ENCODE results near the gene ALDOB.

ALDOB gene

GRCh38 chr9:101435601-101436079 is at the start of gene ALDOB:
TSS of gene ALDOB (minus strand) at chr9:101435774. CDS start at chr9:101430887, 4,887 bp downstream.
- in situ Hi-C loops (cut with HindIII; ENCODE audit: low sequenced_read_pairs), result no loop called here

- in situ Hi-C loops (cut with HindIII; ENCODE audit: low sequenced_read_pairs), result no loop called here
Observed at GRCh38 chr9:101484046-101484445, 48.5 kb upstream of the ALDOB start.

- in situ Hi-C loops (cut with HindIII; ENCODE audit: low sequenced_read_pairs), result no loop called here
Observed at GRCh38 chr9:101481261-101481660, 45.7 kb upstream of the ALDOB start.

- in situ Hi-C loops (cut with HindIII; ENCODE audit: low sequenced_read_pairs), result no loop called here
Observed at GRCh38 chr9:101480386-101480785, 44.8 kb upstream of the ALDOB start.

GRCh38 chr9:101479338-101480030 is 43.9 kb upstream of the ALDOB start:
- in situ Hi-C loops (cut with HindIII; ENCODE audit: low sequenced_read_pairs), result no loop called here

- in situ Hi-C loops (cut with HindIII; ENCODE audit: low sequenced_read_pairs), result no loop called here
Observed at GRCh38 chr9:101478906-101479305, 43.3 kb upstream of the ALDOB start.

- in situ Hi-C loops (cut with HindIII; ENCODE audit: low sequenced_read_pairs), result no loop called here
Observed at GRCh38 chr9:101478444-101478843, 42.9 kb upstream of the ALDOB start.

- in situ Hi-C loops (cut with HindIII; ENCODE audit: low sequenced_read_pairs), result no loop called here
Observed at GRCh38 chr9:101477736-101478135, 42.2 kb upstream of the ALDOB start.

- in situ Hi-C loops (cut with HindIII; ENCODE audit: low sequenced_read_pairs), result no loop called here
Observed at GRCh38 chr9:101477214-101477613, 41.6 kb upstream of the ALDOB start.

GRCh38 chr9:101476576-101477208 is 41.1 kb upstream of the ALDOB start:
- in situ Hi-C loops (cut with HindIII; ENCODE audit: low sequenced_read_pairs), result no loop called here

- in situ Hi-C loops (cut with HindIII; ENCODE audit: low sequenced_read_pairs), result no loop called here
Observed at GRCh38 chr9:101472891-101473290, 37.3 kb upstream of the ALDOB start.

GRCh38 chr9:101470929-101471328 is 35.4 kb upstream of the ALDOB start:
- in situ Hi-C loops (cut with HindIII; ENCODE audit: low sequenced_read_pairs), result no loop called here

GRCh38 chr9:101470021-101470420 is 34.4 kb upstream of the ALDOB start:
- in situ Hi-C loops (cut with HindIII; ENCODE audit: low sequenced_read_pairs), result no loop called here

- in situ Hi-C loops (cut with HindIII; ENCODE audit: low sequenced_read_pairs), result loop anchor here (5.0 kb wide), 1 partner anchor 48 kb away; no protein-coding TSS in a partner anchor
Observed at GRCh38 chr9:101469026-101469425, 33.5 kb upstream of the ALDOB start.

GRCh38 chr9:101468116-101468515 is 32.5 kb upstream of the ALDOB start:
- in situ Hi-C loops (cut with HindIII; ENCODE audit: low sequenced_read_pairs), result loop anchor here (5.0 kb wide), 1 partner anchor 49 kb away; no protein-coding TSS in a partner anchor

GRCh38 chr9:101467690-101468089 is 32.1 kb upstream of the ALDOB start:
- in situ Hi-C loops (cut with HindIII; ENCODE audit: low sequenced_read_pairs), result loop anchor here (5.0 kb wide), 1 partner anchor 50 kb away; no protein-coding TSS in a partner anchor

- in situ Hi-C loops (cut with HindIII; ENCODE audit: low sequenced_read_pairs), result loop anchor here (5.0 kb wide), 1 partner anchor 50 kb away; no protein-coding TSS in a partner anchor
Observed at GRCh38 chr9:101466863-101467262, 31.3 kb upstream of the ALDOB start.

- in situ Hi-C loops (cut with HindIII; ENCODE audit: low sequenced_read_pairs), result loop anchor here (5.0 kb wide), 1 partner anchor 52 kb away; no protein-coding TSS in a partner anchor
Observed at GRCh38 chr9:101465326-101465915, 29.8 kb upstream of the ALDOB start.

- in situ Hi-C loops (cut with HindIII; ENCODE audit: low sequenced_read_pairs), result no loop called here
Observed at GRCh38 chr9:101463397-101463796, 27.8 kb upstream of the ALDOB start.

GRCh38 chr9:101462558-101462957 is 27.0 kb upstream of the ALDOB start:
- in situ Hi-C loops (cut with HindIII; ENCODE audit: low sequenced_read_pairs), result no loop called here

- in situ Hi-C loops (cut with HindIII; ENCODE audit: low sequenced_read_pairs), result no loop called here
Observed at GRCh38 chr9:101460965-101461364, 25.4 kb upstream of the ALDOB start.
